HG02884 (cell line): Measurements from ENCODE around the gene TMIGD1.

Source experiments
- ATAC-seq: cut with Tn5 transposase; IDR thresholded peaks from one replicate; pipeline ENCODE4 v1.9.1; 2021; ENCODE audit warnings: mild to moderate bottlenecking, moderate library complexity; ENCODE audit not compliant: unreplicated experiment

The TMIGD1 gene

DNA sequence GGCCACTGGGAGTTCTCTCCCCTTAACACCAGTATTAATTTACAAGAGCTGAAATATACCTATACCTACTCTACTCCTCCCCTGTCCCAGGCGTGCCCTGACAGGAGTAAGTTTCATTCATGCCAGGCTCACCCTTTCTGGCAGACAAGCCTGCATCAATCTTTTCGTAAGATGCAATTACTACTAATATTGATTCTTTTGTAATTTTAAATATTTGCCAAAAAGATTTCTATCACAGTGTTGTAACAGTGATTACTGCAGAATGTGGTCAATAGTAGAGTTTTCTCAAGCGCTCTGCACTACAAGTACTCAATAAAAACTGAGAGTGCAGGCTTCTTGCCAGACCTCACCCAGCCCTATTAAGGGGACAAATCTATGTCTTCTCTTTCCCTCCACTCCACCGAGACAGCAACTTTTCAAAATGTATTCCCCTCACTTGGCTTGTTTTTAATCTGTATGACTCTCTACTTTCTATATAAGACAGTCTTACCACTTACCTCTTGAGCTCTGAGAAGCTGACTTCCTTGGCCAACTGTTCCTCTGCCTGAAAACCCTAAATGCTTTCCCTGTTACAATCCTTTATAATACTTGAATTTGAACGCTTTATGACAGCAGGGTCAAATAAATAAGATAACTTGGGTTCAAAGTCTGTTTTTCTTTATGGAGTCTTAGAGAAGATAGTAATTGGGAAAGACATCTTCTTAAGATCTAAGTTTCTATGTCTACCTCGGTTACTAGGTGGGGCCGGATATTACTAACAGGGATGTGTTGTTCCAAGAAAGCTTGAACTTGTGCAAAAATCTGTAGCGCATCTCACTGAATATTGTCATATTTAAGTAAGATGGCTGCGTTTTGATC is at the start of gene TMIGD1:
TSS of gene TMIGD1 (minus strand) at position 555 of the 858 bp plus-strand sequence. CDS start 1,924 bp downstream, outside the sequence.
- no peak for ATAC-seq

- no peak for ATAC-seq
Measured at GRCh38 chr17:30382345-30382744, 48.5 kb upstream of the TMIGD1 start.

DNA sequence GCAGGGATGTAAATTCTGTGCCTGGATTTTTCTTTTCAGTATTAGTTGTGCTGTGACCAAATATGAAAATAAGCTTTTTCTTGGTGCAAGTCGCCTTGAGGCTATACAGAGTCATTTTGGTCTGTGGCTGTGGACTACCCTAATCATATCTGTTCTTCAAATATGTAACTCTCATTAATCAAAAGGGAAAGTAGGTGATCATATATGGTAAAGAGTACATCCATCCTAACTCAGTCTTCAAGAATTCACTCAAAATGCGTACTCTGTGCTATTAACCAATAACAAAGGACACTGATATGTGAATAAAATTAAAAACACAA is 47.4 kb upstream of the TMIGD1 start:
- ATAC-seq: no peak

- ATAC-seq: no peak
Measured at GRCh38 chr17:30380643-30381339, 46.9 kb upstream of the TMIGD1 start.

GRCh38 chr17:30379903-30380381 is 46.1 kb upstream of the TMIGD1 start:
- ATAC-seq: no peak

DNA sequence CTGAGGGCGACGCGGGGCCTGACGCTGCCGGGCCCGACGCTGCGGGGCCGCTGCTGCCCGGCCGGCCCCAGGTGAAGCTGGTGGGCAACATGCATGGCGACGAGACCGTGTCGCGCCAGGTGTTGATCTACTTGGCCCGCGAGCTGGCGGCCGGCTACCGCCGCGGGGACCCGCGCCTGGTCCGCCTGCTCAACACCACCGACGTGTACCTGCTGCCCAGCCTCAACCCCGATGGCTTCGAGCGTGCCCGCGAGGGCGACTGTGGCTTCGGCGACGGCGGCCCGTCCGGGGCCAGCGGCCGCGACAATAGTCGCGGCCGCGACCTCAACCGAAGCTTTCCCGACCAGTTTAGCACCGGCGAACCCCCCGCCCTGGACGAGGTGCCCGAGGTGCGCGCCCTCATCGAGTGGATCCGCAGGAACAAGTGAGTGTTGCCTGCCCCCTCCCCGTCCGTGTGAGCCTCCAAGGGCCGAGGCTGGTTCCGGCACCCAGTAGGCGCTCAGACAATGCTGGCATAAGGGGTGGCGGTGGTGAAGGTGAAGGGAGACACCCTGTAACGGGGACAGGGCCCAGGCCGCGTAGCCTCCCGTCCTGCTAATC is 45.5 kb upstream of the TMIGD1 start:
- ATAC-seq: peak; percentile 21

GRCh38 chr17:30378825-30379302 is 45.0 kb upstream of the TMIGD1 start, which contains the start of gene CPD:
CPD (plus strand) TSS chr17:30378927; CDS start chr17:30378981, 54 bp downstream.
- peak; percentile 81 for ATAC-seq

GRCh38 chr17:30378241-30378824 is 44.5 kb upstream of the TMIGD1 start:
- no peak for ATAC-seq

DNA sequence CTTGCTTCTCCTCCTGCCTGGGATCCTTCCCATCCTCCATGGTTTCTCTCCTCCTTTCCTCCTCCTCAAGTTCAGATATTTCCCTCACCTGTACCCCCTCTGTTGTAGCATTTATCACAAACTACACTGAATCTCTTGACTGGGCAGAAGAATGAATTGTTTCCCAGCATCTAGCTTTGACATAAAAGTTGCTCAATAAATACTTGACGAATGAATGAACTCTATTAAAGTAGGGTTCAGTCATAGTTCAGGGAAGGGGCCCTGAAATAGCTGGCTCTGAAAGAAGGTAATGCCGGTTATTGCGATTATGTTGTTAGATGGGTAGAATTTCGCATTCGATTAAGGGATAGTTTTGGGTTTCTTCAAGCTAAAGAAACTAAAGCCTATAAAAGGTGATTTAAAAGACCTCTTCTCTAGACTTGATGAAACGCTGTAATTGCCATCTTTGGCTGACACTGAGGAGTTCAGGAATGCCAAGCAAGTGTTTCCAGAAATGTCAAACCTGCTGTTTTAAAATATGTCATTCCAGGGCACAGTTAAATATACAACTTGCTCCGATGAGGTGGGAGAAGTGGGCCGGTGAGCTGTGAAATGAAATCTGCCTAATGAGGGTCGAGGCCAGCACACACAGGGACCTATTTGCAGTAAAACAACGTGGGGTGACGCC is 43.9 kb upstream of the TMIGD1 start:
- ATAC-seq: no peak

GRCh38 chr17:30376621-30377452 is 43.0 kb upstream of the TMIGD1 start:
- ATAC-seq: no peak

GRCh38 chr17:30375661-30376060 is 41.8 kb upstream of the TMIGD1 start:
- ATAC-seq: no peak

DNA sequence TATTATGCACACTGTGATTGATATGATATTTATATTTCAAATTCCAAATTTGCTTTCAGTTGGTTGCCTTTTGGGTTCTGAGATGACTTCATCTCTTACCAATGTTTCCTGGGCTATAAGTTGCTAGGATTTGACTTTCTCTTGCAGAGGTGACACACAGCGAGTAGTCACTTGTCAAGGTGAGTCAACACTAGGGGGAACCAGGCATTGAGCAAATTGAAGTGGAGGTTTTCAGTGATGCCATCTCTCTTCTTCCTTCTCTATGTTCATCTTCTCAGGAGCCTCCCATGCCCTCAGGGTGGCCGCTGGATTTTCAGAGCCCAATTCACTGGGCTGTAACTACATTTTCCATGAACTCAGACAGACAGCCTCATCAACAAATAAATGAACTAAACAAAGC is 38.9 kb upstream of the TMIGD1 start:
- no peak for ATAC-seq

DNA sequence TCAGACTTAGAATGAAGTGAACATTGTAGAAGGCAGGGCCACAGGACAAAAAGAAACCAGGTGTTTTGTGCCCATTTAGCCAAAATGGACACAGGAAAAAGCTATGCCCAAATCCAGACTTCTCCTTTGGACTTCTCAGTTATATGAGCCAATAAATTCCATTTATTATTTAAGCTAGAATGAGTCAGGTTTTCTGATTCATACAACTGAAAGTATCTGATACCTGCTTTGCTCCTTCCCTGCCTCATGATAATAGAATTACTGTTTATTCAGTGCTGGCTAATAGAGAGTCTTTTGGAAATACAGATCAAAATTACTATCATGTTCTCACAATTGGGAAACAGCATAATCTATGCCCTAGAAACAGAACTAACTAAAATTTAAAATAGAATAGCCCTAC is 36.1 kb upstream of the TMIGD1 start:
- ATAC-seq: no peak

DNA sequence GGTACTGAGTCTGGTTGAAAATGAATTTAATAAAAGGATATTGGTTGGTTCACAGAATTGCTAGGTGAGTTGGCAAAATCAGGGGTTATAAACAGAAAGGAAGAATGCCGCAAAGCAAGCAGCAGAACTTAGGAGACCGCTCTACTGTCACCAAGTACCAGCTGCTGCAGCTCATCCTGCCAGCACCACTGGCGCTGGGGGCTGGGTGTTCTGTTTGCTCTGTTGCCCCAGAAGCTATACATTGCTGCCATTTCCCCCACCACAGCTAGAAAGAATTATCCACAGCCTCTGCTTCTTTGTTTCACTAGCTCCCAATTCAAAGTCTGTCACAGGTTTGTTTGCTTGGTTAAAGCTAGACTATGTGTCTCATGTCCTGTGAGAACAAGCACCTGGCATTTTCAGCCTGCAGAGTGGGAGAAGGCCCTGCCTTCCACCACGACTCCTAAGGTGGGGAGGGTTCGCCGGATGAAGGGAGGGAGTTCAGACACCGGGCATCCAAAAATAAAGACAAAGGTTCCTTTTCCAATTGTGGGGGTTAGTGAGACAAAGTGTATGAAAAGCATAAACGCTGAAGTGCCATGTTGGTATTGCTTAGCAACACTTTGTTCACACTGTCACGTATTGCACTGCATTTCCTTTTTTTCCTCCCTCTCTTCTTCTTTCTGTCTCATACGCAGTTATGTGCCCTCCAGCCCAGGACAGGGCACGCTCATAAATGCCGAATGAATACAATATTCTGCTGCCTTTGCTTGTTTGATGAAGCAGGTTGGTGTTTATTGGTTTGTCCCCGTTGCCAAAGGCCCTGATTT is 35.3 kb upstream of the TMIGD1 start:
- no peak for ATAC-seq

- ATAC-seq: no peak
Measured at GRCh38 chr17:30366536-30366935, 32.7 kb upstream of the TMIGD1 start.

DNA sequence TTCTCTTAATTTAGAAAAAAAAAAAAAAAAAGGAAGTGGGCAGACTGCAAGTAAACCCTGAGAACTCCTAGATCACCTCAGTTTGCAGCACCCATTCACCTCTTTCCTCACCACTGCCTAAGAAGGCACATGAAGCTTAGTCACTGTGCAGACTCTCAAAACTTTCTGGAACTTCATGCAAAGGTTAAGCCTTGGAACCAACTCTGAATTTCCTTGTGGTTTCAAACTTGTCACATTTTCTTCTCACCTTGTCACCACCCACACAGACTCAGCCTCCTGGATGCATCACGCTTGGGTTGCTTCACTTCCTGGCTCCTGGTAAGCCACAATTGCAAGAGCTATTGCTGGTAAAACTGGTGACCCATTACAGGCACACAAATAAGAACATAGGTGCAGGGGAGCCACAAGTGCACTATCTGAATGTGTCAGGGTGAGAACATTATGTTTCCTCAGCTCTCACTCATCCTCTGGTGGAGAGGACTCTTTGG is 29.9 kb upstream of the TMIGD1 start:
- peak; percentile 79 for ATAC-seq

GRCh38 chr17:30361766-30362279 is 28.0 kb upstream of the TMIGD1 start:
- no peak for ATAC-seq

DNA sequence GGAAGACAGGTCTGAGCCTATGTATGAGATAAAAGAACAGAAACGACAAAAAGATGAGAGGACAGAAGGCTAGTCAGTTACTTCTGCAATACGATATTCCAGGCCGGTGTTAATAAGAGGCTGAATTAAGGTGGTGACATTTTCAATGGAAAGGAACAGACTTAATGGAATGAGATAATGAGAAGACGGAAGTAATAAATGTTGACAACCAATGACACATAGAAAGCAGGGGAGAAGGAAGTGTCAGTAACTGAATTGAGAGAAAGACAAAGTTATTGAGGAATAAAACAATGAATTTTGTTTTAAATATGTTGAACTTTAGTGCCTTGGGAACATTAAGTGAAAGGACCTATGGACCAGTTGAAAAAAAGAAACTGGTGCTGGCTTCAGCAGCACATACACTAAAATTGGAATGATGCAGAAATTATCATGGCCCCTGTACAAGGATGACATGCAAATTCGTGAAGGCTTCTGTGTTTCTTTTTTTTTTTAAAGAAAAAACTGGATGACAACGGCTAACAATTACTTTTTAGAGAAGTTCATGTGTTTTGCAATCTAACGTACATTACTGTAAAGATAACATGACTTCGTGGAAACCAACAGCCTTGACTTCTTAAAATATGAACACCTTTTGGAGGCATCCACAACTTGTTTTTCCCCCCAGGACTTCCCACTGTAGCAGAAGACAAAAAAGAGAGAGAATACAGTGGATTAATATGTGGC is 26.4 kb upstream of the TMIGD1 start:
- ATAC-seq: no peak
